Fibroblast of the conjunctiva (primary cell): ENCODE measurements around the gene ZNF385D.
A peak's percentile ranks its signal among the peaks of the same experiment; 100 is the strongest.

Experiments
- DNase-seq: peaks from one replicate; pipeline ENCODE4 v3.0.0-alpha.2; 2010; ENCODE audit warnings: low read depth

ZNF385D gene

GRCh38 chr3:21670386-21670785 is 80.6 kb downstream of the ZNF385D start:
- no peak for DNase-seq

GRCh38 chr3:21668012-21668411 is 83.0 kb downstream of the ZNF385D start:
- no peak for DNase-seq

GRCh38 chr3:21665444-21666100 is 85.4 kb downstream of the ZNF385D start:
- DNase-seq: no peak

- DNase-seq: no peak
These were observed 86.0 kb downstream of the ZNF385D start for GRCh38 chr3:21664996-21665395.

- no peak for DNase-seq
These were observed 88.6 kb downstream of the ZNF385D start for GRCh38 chr3:21662403-21662802.

- peak; percentile 37 for DNase-seq
These were observed 96.3 kb downstream of the ZNF385D start for GRCh38 chr3:21654662-21655061.

- no peak for DNase-seq
These were observed 96.8 kb downstream of the ZNF385D start for GRCh38 chr3:21654241-21654640.

GRCh38 chr3:21649519-21649918 is 101.5 kb downstream of the ZNF385D start:
- DNase-seq: no peak

- no peak for DNase-seq
These were observed 103.0 kb downstream of the ZNF385D start for GRCh38 chr3:21647961-21648360.

- DNase-seq: no peak
These were observed 105.7 kb downstream of the ZNF385D start for GRCh38 chr3:21645121-21645897.

GRCh38 chr3:21644268-21644667 is 106.7 kb downstream of the ZNF385D start:
- DNase-seq: no peak

GRCh38 chr3:21643752-21644151 is 107.3 kb downstream of the ZNF385D start:
- no peak for DNase-seq

- no peak for DNase-seq
These were observed 108.6 kb downstream of the ZNF385D start for GRCh38 chr3:21642433-21642832.

- DNase-seq: no peak
These were observed 109.1 kb downstream of the ZNF385D start for GRCh38 chr3:21641959-21642358.

GRCh38 chr3:21638488-21638887 is 112.5 kb downstream of the ZNF385D start:
- no peak for DNase-seq

GRCh38 chr3:21634112-21634511 is 116.9 kb downstream of the ZNF385D start:
- DNase-seq: no peak

GRCh38 chr3:21624524-21624923 is 126.5 kb downstream of the ZNF385D start:
- DNase-seq: no peak

GRCh38 chr3:21621181-21621651 is 129.8 kb downstream of the ZNF385D start:
- DNase-seq: peak; percentile 37

- DNase-seq: no peak
These were observed 130.4 kb downstream of the ZNF385D start for GRCh38 chr3:21620511-21621155.

GRCh38 chr3:21618695-21619094 is 132.3 kb downstream of the ZNF385D start:
- DNase-seq: no peak

GRCh38 chr3:21613372-21614070 is 137.5 kb downstream of the ZNF385D start:
- no peak for DNase-seq

- DNase-seq: no peak
These were observed 149.8 kb downstream of the ZNF385D start for GRCh38 chr3:21601178-21601577.
